Inflammatory macrophage treated with lipopolysaccharide for 1 hour (primary cell): ENCODE results near the gene BBS9.
"Not testable (repeated sequence)": the region's sequence is repeated elsewhere in the genome, so short reads cannot be mapped to it uniquely, and the experiment has no call there.

Experiments used
- DNase-seq, 2 donors: peaks; one replicate each; pipeline ENCODE4 v3.0.0-alpha.2; 2020 to 2022

Gene BBS9

DNA sequence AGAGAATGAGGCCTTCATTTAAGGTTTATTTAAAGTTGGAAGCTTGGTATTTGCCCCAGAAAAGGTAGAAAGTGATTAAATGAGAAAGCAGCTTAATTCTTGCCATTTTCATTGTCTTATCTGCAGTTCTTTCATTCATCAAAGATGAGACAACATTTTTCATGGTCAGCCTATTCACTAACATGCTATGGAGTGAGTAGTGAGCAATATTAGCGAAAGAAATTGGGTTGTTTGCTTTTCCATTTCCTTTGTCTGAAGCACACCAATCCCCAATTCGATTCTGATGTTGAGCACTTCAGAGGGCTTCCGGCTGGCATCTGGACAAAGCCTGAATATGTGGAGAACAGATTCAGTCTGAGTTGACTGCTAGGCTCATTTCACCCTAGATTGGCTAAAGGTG is 317.2 kb downstream of the BBS9 start:
- DNase-seq, result no peak

- DNase-seq, result no peak
Observed at GRCh38 chr7:33448035-33448434, 318.7 kb downstream of the BBS9 start.

DNA sequence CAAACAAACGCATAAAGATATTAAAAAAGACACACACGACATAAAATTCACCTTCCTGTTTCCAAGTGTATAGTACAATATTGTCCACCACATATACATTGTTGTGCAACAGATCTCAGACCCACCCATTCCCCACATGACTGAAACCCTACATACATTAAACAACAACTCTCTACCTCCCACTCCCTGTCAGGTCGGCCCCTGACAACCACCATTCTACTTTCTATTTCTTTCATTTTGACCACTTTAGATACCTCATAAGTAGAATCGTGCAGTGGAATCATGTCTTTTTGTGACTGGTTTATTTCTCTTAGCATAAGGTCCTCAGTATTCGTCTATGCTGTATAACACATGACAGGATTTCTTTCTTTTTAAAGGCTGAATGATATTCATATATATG is 320.5 kb downstream of the BBS9 start:
- DNase-seq, result no peak

DNA sequence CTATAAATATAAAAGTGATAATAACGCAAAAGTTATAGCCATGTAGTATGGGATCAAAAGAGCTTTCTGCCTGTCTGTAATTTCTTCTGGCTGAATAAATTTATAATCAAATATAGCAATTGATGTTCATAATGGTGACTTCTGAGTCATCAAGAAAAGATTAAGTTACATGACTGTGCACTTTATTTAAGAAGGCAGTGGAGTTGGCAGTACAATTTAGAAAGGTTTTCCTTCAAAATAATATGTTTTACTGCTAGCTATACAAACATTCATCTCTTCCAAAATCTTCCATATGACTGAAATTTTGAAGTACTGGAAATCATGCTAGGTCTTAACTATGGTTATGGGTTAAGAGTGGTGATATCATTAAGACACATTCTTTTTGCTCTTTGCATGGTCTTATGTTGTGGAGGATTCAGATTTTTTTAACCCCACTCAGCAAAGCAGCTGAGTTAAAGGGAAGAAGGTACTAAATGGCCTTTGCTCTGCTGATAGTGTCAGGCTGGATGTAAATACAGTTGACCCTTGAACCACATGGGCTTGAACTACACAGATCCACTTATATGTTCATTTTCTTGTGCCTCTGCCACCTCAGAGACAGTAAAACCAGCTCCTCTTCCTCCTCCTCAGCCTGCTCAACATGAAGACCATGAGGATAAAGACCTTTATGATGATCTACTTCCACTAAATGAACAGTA is 323.6 kb downstream of the BBS9 start:
- no peak for DNase-seq

- DNase-seq, result no peak
Observed at GRCh38 chr7:33457039-33457438, 327.7 kb downstream of the BBS9 start.

GRCh38 chr7:33458581-33458980 is 329.2 kb downstream of the BBS9 start:
- DNase-seq, result no peak

DNA sequence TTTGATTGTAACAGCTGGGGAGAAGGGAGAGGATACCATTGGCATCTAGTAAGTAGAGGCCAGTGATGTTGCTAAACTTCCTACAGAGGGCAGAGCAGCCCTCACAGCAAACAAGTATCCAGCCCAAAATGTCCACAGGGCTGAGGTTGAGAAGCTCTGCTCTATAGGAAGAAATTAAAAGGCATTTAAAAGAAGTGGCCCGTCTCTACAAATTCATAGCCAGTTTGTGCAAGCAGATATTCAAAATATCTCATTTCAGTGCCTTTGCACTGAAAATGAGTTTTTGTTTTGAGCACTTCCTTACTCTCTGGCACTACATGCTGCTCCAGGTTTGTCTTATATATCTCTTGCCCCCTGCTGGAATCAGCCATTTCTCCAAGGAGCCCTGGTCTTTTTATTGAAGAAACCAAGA is 330.0 kb downstream of the BBS9 start:
- DNase-seq, result peak in 1 of 2 donors; percentile 6

DNA sequence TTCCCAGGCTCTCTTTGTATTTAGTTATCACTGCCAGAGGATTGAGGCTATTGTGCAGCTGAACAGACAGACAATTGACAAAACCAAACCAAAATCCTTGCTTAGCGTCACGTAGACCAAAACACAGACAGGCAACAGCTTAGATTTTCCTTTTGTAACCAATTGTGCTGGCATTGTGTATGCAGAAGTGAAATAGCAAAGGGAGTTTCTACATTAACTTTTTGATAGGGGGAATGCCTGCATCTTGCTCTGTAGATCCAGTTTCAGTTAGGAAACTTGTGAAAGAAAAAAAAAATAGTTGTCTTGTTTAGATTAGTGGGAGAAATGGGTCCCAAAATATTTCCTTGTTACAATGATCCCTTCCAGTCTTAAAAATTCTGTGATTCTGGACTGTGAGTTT is 333.8 kb downstream of the BBS9 start:
- no peak for DNase-seq

GRCh38 chr7:33466203-33466602 is 336.8 kb downstream of the BBS9 start:
- no peak for DNase-seq

- DNase-seq, result peak; percentile 11 to 22
Observed at GRCh38 chr7:33471636-33472242, 342.4 kb downstream of the BBS9 start.

- DNase-seq, result no peak
Observed at GRCh38 chr7:33472348-33473025, 343.1 kb downstream of the BBS9 start.

DNA sequence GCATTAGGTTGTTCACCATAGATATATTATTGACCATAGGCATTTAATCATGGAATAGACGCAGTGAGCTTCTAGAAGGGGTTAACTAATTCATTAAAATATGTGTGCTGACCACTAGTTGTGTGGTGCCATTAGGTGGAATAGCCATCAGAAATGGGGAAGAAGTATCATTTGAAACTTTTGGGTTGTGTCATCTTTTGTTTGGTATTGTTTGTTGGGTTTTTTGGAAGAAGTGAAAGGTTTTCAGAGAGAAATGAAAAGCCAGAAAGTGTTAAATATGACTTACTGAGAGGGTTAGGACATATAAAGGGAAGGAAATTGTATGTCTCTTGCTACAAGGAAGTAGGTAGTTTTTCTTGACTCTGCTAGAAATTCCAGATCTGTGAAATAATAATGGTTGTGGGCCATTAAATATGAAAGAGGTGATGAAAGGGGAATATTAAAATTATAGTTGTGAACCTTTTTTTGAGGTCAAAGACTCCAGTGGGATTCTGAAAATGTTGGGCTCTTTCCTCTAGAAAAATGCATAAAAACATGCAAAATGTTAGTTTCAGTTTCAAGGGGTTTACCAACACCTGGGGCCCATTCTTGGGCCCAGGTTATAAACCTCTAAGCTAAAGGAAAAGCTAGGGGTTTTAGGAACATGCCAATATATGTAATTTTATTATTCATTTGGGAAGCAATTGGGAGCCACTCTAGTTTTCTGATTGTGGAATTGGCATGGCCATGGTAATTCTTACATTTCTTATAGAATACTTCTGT is 348.5 kb downstream of the BBS9 start:
- DNase-seq, result peak in 1 of 2 donors; percentile 25

DNA sequence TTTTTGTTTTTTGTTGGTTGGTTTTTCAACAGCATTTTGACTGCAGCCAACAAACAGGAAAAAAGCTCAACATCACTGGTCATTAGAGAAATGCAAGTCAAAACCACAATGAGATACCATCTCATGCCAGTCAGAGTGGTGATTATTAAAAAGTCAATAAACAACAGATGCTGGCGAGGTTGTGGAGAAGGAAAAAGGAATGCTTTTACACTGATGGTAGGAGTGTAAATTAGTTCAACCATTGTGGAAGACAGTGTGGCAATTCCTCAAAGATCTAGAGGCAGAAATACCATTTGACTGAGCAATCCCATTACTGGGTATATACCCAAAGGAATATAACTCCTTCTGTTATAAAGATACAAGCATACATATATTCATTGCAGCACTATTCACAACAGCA is 355.1 kb downstream of the BBS9 start:
- DNase-seq, result not testable (repeated sequence)

- peak in 1 of 2 donors; percentile 10 for DNase-seq
Observed at GRCh38 chr7:33485747-33486493, 356.6 kb downstream of the BBS9 start.

DNA sequence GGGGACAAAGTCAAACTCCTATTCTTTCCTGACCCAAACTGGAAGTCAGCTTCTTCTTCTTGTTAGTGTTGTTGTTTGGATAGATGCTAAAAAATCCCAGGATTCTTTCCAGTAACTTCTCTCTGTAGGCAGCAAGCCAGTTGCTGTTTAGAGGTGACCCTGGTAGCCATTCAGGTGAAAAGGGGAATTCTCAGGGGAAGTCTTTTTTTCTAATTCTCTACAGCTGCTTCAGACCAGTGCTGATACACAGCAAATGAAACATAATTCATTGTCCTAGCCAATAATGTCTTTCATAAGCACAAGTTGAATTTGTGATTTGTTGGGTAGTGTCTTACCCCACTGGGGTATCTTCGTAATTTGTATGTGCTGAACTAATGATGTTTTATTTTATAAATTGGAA is 357.3 kb downstream of the BBS9 start:
- no peak for DNase-seq

- DNase-seq, result no peak
Observed at GRCh38 chr7:33487998-33488682, 358.8 kb downstream of the BBS9 start.

DNA sequence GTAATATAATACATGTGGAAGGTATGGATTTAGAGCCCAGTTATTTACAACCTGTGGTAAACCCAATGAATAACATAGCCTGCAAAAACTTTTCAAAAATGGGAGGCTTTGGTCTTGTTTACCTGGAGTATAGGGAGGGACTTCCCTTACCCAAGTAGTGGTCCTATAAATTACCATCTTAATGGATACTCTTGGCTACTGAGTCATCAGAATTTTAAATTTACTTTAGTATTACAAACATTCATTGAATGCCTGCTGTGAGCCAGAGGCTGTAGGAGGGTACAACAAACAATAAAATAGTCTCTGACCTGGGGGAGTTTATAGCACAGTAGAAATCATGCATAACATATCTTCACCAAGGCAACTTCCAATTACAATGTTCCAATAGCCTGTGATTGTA is 365.1 kb downstream of the BBS9 start:
- DNase-seq, result no peak

DNA sequence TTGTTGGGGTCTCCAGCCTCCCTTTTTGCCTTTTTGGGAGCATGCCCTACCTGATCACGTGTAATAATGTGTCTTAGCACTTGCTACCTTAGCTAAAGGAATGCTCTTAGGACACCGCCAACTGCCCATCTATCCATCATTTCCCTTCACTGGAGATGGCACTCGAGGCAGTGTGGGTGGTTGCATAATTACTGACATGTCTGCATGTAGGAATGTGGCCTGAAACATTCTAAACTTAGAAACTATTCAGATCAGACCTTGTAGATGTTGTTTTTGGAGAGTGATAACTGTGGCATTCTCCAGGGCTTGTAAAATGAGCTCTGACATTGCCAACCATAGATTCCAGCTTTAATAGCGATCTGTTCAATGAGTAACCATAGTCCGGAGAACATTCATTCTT is 365.8 kb downstream of the BBS9 start:
- DNase-seq, result no peak

- DNase-seq, result no peak
Observed at GRCh38 chr7:33497051-33497450, 367.7 kb downstream of the BBS9 start.

DNA sequence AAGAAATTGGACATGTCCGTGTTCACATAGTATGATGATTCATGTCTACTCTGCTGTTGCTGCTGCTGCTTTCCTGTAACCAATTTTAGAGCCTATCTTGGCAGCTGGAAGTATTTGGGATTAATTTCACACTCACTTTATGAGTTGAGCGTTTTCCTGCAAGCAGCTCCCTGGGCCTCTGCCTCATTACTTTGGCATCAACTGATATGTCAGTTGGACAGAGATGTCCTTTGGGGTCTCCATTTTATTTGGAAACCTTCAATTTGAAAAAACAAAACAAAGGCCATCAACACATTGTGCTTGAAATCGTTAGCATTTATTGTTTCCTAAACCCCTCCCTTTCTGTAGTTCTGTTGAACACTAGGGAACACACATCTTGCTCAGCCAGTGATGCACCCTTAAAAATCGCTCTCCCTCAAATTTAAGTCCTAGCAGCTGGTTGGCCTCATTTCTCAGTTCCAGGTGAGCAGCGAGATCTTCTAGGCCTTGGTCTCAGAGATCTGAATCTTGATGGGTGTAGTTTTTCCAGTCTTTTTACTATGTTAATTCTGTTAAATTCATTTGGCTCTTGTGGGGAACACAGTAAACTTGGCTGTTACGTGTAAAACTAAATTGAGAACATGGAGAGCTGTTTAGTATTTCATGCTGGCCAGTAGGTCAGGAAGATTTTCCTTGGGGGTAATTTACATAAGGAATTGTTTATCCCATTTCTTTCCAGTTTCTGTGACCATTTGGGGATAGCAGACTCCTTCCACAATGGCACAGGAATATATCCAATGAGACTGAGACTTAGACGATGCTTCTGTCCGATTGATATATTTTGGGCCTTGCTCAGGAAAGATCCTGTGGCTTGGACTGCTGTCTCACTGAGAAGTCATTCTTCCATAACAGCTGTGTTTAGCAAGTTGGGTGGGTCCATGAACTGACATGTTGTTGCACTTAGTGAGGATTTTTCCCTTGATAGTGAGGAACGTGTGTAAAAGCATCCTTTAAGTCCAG is 371.6 kb downstream of the BBS9 start:
- DNase-seq, result no peak

- no peak for DNase-seq
Observed at GRCh38 chr7:33503014-33503413, 373.6 kb downstream of the BBS9 start.
